CD4-positive, alpha-beta T cell treated with Interferon alpha-2 for 1 hour (primary cell): ENCODE results near the gene ZNF281.
"Not testable (repeated sequence)": the region's sequence is repeated elsewhere in the genome, so short reads cannot be mapped to it uniquely, and the experiment has no call there.

Source experiments
- DNase-seq, 2 donors: peaks; one replicate each; pipeline ENCODE4 v3.0.0-alpha.2; 2020 to 2022

Gene ZNF281

GRCh38 chr1:200363264-200363933, 46.4 kb downstream of the ZNF281 start:
- no peak for DNase-seq

- no peak for DNase-seq
These were observed 47.4 kb downstream of the ZNF281 start for GRCh38 chr1:200362421-200362820.

- no peak for DNase-seq
These were observed 50.1 kb downstream of the ZNF281 start for GRCh38 chr1:200359610-200360163.

- DNase-seq = not testable (repeated sequence)
These were observed 51.9 kb downstream of the ZNF281 start for GRCh38 chr1:200357925-200358324.

GRCh38 chr1:200355801-200356200, 54.0 kb downstream of the ZNF281 start:
- DNase-seq = peak in 1 of 2 donors; percentile 5
